Activated naive CD4-positive, alpha-beta T cell treated with anti-CD3 and anti-CD28 coated beads, Interleukin-2, amount 10 ng/mL, durations not matched to agents 7 days and 5 days (primary cell): Measurements from ENCODE around the gene NDRG2.
"Not testable (repeated sequence)": the region's sequence is repeated elsewhere in the genome, so short reads cannot be mapped to it uniquely, and the experiment has no call there.

Experiments
- CTCF ChIA-PET: fragments of 350-600 bp; sonication (Branson Sonifier 250); formaldehyde crosslinking; loops from one replicate; lab custom pipeline; 2021; ENCODE audit warnings: antibody characterized with exemption; lab: Charles Lee
- DNase-seq: peaks from one replicate; pipeline ENCODE4 v3.0.0-alpha.2; 2020
- H3K27ac Mint-ChIP-seq: one replicate; pipeline ENCODE4 v1.8.0; 2021; ENCODE audit warnings: mild to moderate bottlenecking, moderate library complexity, mixed read lengths
- H3K27me3 Mint-ChIP-seq: one replicate; pipeline ENCODE4 v1.8.0; 2021; ENCODE audit warnings: mild to moderate bottlenecking, mixed read lengths
- H3K36me3 Mint-ChIP-seq: one replicate; pipeline ENCODE4 v1.8.0; 2021; ENCODE audit warnings: mixed read lengths
- H3K4me1 Mint-ChIP-seq: one replicate; pipeline ENCODE4 v1.8.0; 2021; ENCODE audit warnings: mixed read lengths
- H3K4me3 Mint-ChIP-seq: one replicate; pipeline ENCODE4 v1.8.0; 2021; ENCODE audit warnings: mild to moderate bottlenecking, moderate library complexity, mixed read lengths
- H3K9me3 Mint-ChIP-seq: one replicate; pipeline ENCODE4 v1.8.0; 2021; ENCODE audit warnings: mixed read lengths

The NDRG2 gene

GRCh38 chr14:21020977-21021545, 3.8 kb downstream of the NDRG2 start:
- H3K4me1 Mint-ChIP-seq = peaks cover 13% of the 10 kb centered on the region
- H3K36me3 Mint-ChIP-seq = no peaks in the 10 kb centered on the region
- H3K27ac Mint-ChIP-seq = no peak overlapping the region
- H3K27me3 Mint-ChIP-seq = peaks cover 50% of the 10 kb centered on the region
- DNase-seq = no peak
- CTCF ChIA-PET = interaction anchor here (1.5 to 11.3 kb wide), 4 partner anchors 15 to 84 kb away, joined by 6 to 174 read pairs (median 8); partner anchors contain the start of gene RNASE7
- H3K9me3 Mint-ChIP-seq = no peaks in the 10 kb centered on the region
- no peak overlapping the region for H3K4me3 Mint-ChIP-seq

DNA sequence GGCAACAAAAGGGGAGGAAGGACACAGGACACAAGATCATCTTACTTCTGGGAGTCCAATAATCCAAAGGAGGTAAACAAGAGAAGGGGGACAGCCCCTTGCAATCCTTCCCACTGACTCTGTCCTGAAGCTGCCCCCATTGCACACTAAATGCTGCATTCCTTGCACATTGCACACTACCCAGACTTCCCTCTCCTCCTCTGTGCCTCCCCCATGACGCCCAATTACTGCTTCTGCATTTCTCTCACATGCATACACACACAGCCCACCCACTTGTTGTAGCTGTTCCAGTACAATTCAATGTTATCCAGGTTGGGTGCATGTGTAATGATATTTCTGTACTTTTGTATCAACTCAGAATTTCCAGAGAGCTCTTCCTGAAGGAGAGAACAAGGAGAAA, 5.5 kb downstream of the NDRG2 start:
- DNase-seq = no peak
- peaks cover 39% of the 10 kb centered on the region for H3K27me3 Mint-ChIP-seq
- H3K4me1 Mint-ChIP-seq = peaks cover 13% of the 10 kb centered on the region
- H3K27ac Mint-ChIP-seq = no peak overlapping the region
- H3K36me3 Mint-ChIP-seq = no peaks in the 10 kb centered on the region
- no peaks in the 10 kb centered on the region for H3K9me3 Mint-ChIP-seq
- CTCF ChIA-PET = interaction anchor here (1.0 to 11.3 kb wide), 3 partner anchors 22 to 87 kb away, joined by 3 to 208 read pairs (median 174); partner anchors contain the start of genes RNASE7 and TMEM253
- no peak overlapping the region for H3K4me3 Mint-ChIP-seq

DNA sequence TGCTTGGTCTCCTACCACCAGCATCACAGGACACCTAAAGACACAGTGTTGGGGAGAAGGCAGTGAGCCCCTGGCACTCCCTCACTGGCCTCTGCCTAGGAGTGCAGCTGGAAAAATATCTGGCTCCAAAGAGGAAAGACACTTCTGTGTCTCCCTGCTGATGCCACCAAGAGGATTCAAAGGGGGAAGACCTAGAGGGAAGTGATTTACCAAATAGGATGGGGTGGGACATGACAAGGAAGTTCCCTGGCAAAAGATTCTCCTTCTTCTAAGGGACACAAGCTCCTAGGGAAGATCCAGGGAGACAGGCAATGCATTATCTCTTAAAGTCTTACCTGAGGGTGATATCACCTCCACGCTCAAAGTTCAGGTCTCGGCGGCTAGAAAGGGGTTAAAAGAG, 6.1 kb downstream of the NDRG2 start:
- no peaks in the 10 kb centered on the region for H3K9me3 Mint-ChIP-seq
- no peak overlapping the region for H3K4me3 Mint-ChIP-seq
- H3K36me3 Mint-ChIP-seq = no peaks in the 10 kb centered on the region
- H3K4me1 Mint-ChIP-seq = peaks cover 7% of the 10 kb centered on the region
- no peak for DNase-seq
- CTCF ChIA-PET = interaction anchor here (1.0 to 11.3 kb wide), 6 partner anchors 15 to 87 kb away, joined by 3 to 208 read pairs (median 84); partner anchors contain the start of genes RNASE13, RNASE7, TMEM253 and TPPP2
- H3K27me3 Mint-ChIP-seq = peaks cover 39% of the 10 kb centered on the region
- no peak overlapping the region for H3K27ac Mint-ChIP-seq

DNA sequence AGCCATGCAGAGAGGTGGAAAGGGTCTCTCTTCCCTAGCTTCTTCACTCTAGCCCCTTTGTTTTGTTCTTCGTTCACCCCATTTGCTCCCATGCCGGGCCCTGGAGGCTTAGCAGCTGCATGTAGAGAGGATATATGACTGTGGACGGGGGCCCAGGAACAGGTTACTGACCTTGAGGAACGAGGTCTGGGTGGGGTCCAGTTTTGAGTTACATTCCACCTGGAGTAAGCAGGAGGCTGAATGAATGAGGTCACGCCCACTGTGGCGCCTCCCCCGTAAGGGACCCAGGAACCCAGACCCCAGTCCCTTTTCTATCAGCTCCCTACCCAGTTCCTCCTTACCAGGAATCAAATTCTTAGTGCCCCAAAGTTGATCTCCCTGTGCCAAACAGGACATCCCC, 6.6 kb downstream of the NDRG2 start:
- CTCF ChIA-PET = interaction anchor here (1.4 to 11.3 kb wide), 6 partner anchors 16 to 88 kb away, joined by 3 to 208 read pairs (median 84); partner anchors contain the start of genes RNASE13, RNASE7, TMEM253 and TPPP2
- H3K4me3 Mint-ChIP-seq = no peak overlapping the region
- no peaks in the 10 kb centered on the region for H3K9me3 Mint-ChIP-seq
- H3K27me3 Mint-ChIP-seq = peaks cover 38% of the 10 kb centered on the region
- DNase-seq = no peak
- H3K27ac Mint-ChIP-seq = no peak overlapping the region
- peaks cover 3% of the 10 kb centered on the region for H3K4me1 Mint-ChIP-seq
- H3K36me3 Mint-ChIP-seq = no peaks in the 10 kb centered on the region

DNA sequence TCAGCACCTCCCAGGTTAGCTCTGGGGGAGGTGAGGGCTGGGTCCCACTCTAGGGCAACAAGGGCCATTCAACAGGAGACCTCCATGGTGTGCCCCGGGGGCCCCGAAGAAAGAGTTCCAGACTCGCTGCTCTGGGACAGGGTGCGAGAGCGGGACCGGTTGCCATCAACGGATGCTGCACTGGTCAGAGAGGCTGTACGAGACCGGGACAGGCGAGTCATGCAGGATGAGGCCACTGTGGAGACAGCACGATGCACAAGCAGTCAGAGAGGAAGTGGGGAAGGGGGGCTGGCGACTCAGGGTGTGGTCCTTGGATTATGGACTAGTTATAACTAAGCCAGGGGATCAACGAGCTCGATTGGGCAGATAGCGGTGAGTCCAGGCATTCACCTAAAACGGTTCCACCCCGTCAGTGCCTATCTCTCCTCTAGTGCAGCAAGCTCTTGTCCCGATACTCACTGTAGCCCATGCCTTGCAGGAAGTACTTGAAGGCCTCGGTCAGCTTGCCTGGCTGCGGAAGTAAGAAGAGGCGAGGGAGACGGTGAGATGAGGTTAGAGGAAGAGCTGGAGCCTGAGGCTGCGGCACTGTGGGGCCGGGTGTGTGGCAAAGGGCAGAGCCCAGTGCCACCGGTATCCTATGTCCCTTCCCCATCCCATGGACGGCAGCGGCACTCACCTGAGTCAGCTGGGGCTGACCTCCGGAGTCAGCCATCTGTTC, 7.2 kb downstream of the NDRG2 start:
- CTCF ChIA-PET = interaction anchor here (1.2 to 11.3 kb wide), 7 partner anchors 13 to 88 kb away, joined by 3 to 208 read pairs (median 67); partner anchors contain the start of genes RNASE13, RNASE7, TMEM253 and TPPP2
- no peaks in the 10 kb centered on the region for H3K36me3 Mint-ChIP-seq
- no peak overlapping the region for H3K4me3 Mint-ChIP-seq
- no peak overlapping the region for H3K27ac Mint-ChIP-seq
- H3K4me1 Mint-ChIP-seq = no peaks in the 10 kb centered on the region
- H3K9me3 Mint-ChIP-seq = no peaks in the 10 kb centered on the region
- peaks cover 38% of the 10 kb centered on the region for H3K27me3 Mint-ChIP-seq
- DNase-seq = no peak

- no peaks in the 10 kb centered on the region for H3K9me3 Mint-ChIP-seq
- no peak overlapping the region for H3K4me3 Mint-ChIP-seq
- H3K27ac Mint-ChIP-seq = no peak overlapping the region
- no peak for DNase-seq
- H3K36me3 Mint-ChIP-seq = no peaks in the 10 kb centered on the region
- CTCF ChIA-PET = interaction anchor here (0.6 to 11.3 kb wide), 10 partner anchors 12 to 90 kb away, joined by 4 to 208 read pairs (median 59); partner anchors contain the start of genes RNASE13, RNASE7, SLC39A2 and TMEM253
- no peaks in the 10 kb centered on the region for H3K4me1 Mint-ChIP-seq
- H3K27me3 Mint-ChIP-seq = peaks cover 38% of the 10 kb centered on the region
These were observed 8.3 kb downstream of the NDRG2 start for GRCh38 chr14:21016413-21017190.

DNA sequence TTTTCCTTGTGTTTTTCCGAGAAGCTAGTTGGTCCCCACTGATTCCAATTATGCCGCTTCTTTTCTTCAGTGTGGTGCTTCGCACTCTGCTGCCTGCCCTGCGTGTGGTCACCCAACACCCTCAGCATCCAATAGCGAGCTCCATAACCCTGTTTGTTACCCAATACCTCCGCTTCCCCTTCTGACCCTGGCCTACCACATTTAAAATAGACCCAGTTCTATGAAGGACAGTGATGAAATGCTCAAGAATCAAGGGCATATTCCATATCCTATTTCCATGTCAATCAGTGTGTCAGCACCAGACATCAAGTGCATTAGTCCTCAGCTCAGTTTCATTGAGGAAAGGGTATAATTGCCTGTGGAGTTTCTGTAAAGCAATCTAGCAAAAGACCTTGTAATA, 9.5 kb downstream of the NDRG2 start:
- peaks cover 37% of the 10 kb centered on the region for H3K27me3 Mint-ChIP-seq
- no peak overlapping the region for H3K27ac Mint-ChIP-seq
- CTCF ChIA-PET = interaction anchor here (0.5 to 11.3 kb wide), 25 partner anchors 8 to 281 kb away, joined by 3 to 208 read pairs (median 8); partner anchors contain the start of genes NDRG2, RNASE13, RNASE7 and SLC39A2
- H3K36me3 Mint-ChIP-seq = no peaks in the 10 kb centered on the region
- DNase-seq = no peak
- H3K4me1 Mint-ChIP-seq = no peaks in the 10 kb centered on the region
- no peaks in the 10 kb centered on the region for H3K9me3 Mint-ChIP-seq
- H3K4me3 Mint-ChIP-seq = no peak overlapping the region

DNA sequence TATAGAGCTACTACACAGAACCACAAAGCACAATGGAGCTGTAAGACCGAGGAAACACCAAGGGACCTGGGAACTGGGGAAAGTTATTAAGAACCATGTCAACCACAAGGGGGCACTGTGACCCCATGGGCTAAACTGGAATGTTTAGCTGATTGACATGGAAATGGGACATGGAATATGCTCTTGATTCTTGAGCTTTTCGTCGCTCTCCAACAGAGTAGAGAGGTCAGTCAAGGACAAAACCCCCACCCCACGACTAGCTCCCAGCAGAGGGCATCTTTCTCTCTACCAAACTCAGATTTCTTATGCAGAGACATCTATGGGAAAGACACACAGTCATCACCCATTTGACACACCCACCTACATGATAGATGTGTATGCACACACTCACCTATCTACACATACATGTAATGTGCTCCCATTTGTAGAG, 10.1 kb downstream of the NDRG2 start:
- H3K4me1 Mint-ChIP-seq = no peaks in the 10 kb centered on the region
- H3K4me3 Mint-ChIP-seq = no peak overlapping the region

GRCh38 chr14:21011136-21011535, 13.7 kb downstream of the NDRG2 start:
- CTCF ChIA-PET = interaction anchor here (0.8 to 11.3 kb wide), 8 partner anchors 11 to 95 kb away, joined by 3 to 208 read pairs (median 14); partner anchors contain the start of genes RNASE7, SLC39A2 and TMEM253
- no peak overlapping the region for H3K4me3 Mint-ChIP-seq
- DNase-seq = no peak

More for the DNA sequence above, 10.1 kb downstream of the NDRG2 start:
- DNase-seq = peak; percentile 86
- peaks cover 37% of the 10 kb centered on the region for H3K27me3 Mint-ChIP-seq
- no peak overlapping the region for H3K27ac Mint-ChIP-seq
- no peaks in the 10 kb centered on the region for H3K9me3 Mint-ChIP-seq
- CTCF ChIA-PET = interaction anchor here (0.5 to 11.3 kb wide), 26 partner anchors 9 to 281 kb away, joined by 3 to 208 read pairs (median 7); partner anchors contain the start of genes NDRG2, RNASE13, RNASE7 and SLC39A2
- no peaks in the 10 kb centered on the region for H3K36me3 Mint-ChIP-seq

DNA sequence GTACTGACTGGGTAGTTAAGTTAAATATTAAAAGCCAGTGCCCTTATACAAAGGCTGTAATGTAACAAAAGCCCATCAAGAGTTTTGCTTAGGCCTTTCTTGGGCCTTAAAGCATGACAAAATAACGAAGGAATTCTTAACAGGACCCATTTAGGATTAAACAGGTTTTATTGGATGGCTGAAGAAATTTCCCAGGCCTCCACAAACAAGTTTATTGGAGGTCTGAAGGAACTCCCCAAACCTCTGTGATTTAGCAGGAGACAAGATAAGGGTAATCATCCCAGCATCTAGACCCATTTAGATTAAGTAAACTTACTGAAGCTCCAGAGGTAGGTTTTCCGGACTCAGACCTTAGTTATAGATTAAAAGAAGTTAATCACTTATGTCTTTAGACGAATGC, 15.1 kb downstream of the NDRG2 start:
- not testable (repeated sequence) for DNase-seq, H3K4me1 Mint-ChIP-seq, H3K4me3 Mint-ChIP-seq, H3K36me3 Mint-ChIP-seq, H3K9me3 Mint-ChIP-seq, H3K27ac Mint-ChIP-seq
- CTCF ChIA-PET = interaction anchor here (3.6 to 8.8 kb wide), 2 partner anchors 9 to 83 kb away, joined by 14 to 107 read pairs; partner anchors contain the start of gene SLC39A2
- H3K27me3 Mint-ChIP-seq = peaks cover 40% of the 10 kb centered on the region

More at GRCh38 chr14:21011136-21011535, 13.7 kb downstream of the NDRG2 start:
- Mint-ChIP-seq H3K9me3 (no peaks in the 10 kb centered on the region), H3K27ac (no peak overlapping the region), H3K4me1 (no peaks in the 10 kb centered on the region), H3K36me3 (no peaks in the 10 kb centered on the region), H3K27me3 (peaks cover 42% of the 10 kb centered on the region)

DNA sequence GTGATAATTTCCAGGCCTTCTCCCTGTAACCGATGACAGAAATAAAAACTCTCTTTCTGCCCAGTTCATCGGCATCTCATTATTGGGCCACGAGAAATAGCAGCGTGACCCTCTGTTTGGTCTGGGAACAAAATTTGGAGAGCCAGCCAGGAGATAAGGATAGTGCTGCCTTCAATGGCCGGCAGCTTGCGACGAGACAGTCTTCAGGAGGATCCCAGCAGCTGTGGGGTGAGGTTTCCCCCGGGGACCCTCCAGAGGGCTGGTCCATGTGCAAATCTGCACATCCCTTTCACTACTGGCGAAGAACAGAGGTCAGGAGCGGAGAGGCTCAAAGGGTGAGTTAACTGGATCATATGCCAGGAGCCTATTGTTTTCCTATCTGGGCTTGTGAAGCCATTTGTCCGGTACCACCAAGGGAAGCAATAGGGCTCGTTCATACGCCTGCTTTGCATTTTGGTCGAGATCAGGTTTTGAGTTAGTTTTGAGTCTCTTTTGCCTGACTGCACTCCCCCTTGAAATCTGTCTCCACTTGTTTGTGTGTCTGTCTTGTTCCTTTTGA, 21.0 kb downstream of the NDRG2 start:
- peaks cover 10% of the 10 kb centered on the region for H3K27me3 Mint-ChIP-seq
- no peak overlapping the region for H3K4me3 Mint-ChIP-seq
- no peak for DNase-seq
- H3K9me3 Mint-ChIP-seq = no peaks in the 10 kb centered on the region
- no peaks in the 10 kb centered on the region for H3K36me3 Mint-ChIP-seq
- CTCF ChIA-PET = interaction anchor here (1.1 to 12.8 kb wide), 2 partner anchors 8 to 21 kb away, joined by 3 to 107 read pairs; no protein-coding TSS in a partner anchor
- peaks cover 6% of the 10 kb centered on the region for H3K4me1 Mint-ChIP-seq
- H3K27ac Mint-ChIP-seq = no peak overlapping the region

DNA sequence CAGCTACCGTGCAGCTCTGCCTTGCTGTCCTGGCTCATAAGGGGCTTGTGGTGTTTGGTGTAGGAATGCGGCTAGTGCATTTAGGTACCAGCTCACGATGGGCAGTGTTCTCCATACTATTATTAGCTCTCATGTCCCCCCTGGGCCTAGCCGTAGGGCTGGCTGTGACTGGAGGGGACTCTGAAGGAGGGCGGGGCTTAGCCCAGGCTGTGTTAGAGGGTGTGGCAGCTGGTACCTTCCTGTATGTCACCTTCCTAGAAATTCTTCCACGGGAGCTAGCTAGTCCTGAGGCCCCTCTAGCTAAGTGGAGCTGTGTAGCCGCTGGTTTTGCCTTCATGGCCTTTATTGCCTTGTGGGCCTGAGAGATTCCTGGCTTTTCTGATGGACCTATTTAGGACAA, 23.6 kb downstream of the NDRG2 start:
- DNase-seq = no peak
- CTCF ChIA-PET = interaction anchor here (12.8 kb wide), 1 partner anchor 11 kb away, joined by 107 read pairs; no protein-coding TSS in a partner anchor
- H3K4me3 Mint-ChIP-seq = no peak overlapping the region
- H3K9me3 Mint-ChIP-seq = no peaks in the 10 kb centered on the region
- peaks cover 5% of the 10 kb centered on the region for H3K27me3 Mint-ChIP-seq
- H3K36me3 Mint-ChIP-seq = peaks cover 12% of the 10 kb centered on the region
- peaks cover 27% of the 10 kb centered on the region for H3K4me1 Mint-ChIP-seq
- no peak overlapping the region for H3K27ac Mint-ChIP-seq

DNA sequence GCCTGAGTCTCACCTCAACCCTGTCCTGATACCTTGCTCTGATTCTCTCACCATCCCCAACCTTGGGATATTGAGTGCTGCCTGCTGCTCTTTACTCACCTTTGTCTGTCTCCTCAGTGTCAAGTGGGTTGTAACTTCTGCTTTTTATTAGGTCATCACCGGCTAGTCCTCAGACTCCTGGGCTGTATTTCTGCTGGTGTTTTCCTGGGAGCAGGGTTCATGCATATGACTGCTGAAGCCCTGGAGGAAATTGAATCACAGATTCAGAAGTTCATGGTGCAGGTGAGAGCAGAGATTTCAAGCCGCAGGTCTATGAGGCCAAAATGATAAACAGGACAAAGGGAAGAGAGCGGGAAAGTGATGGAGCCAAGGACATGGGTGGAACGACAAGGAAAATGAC, 25.3 kb downstream of the NDRG2 start:
- peaks cover 28% of the 10 kb centered on the region for H3K4me1 Mint-ChIP-seq
- peaks cover 28% of the 10 kb centered on the region for H3K36me3 Mint-ChIP-seq
- no peak overlapping the region for H3K4me3 Mint-ChIP-seq
- no peaks in the 10 kb centered on the region for H3K9me3 Mint-ChIP-seq
- peaks cover 5% of the 10 kb centered on the region for H3K27me3 Mint-ChIP-seq
- no peak for DNase-seq
- H3K27ac Mint-ChIP-seq = no peak overlapping the region
- CTCF ChIA-PET = interaction anchor here (12.8 kb wide), 1 partner anchor 12 kb away, joined by 107 read pairs; no protein-coding TSS in a partner anchor
